Mesendoderm (in vitro differentiated cells): ENCODE data around the gene TRIM41. TPM values are rescaled to one million over a fixed set of nuclear protein-coding genes. Genes with fewer than 3 reads are reported as not detected.
"Not testable (repeated sequence)": the region's sequence is repeated elsewhere in the genome, so short reads cannot be mapped to it uniquely, and the experiment has no call there.

ENCODE experiments used
- DNase-seq: peaks from one replicate; pipeline ENCODE4 v3.0.0; 2013
- H2AK5ac ChIP-seq: 2 replicates; pipeline ENCODE4 v1.6.1; 2013; ENCODE audit warnings: low read length, inconsistent platforms
- H2BK120ac ChIP-seq: 2 replicates; pipeline ENCODE4 v1.6.1; 2013; ENCODE audit warnings: low read depth, mild to moderate bottlenecking, low read length, moderate library complexity, mixed read lengths
- H2BK15ac ChIP-seq: replicated peaks from 2 replicates; pipeline ENCODE4 v1.6.1; 2013; ENCODE audit warnings: low read depth, mild to moderate bottlenecking, moderate library complexity
- H2BK5ac ChIP-seq: 2 replicates; pipeline ENCODE4 v1.6.1; 2013; ENCODE audit warnings: low read length, inconsistent platforms
- H3K18ac ChIP-seq: 2 replicates; pipeline ENCODE4 v1.6.1; 2013; ENCODE audit warnings: mild to moderate bottlenecking, low read length, mixed read lengths
- H3K23ac ChIP-seq: one replicate; pipeline ENCODE4 v1.6.1; 2013; ENCODE audit warnings: low read length
- H3K27ac ChIP-seq: 2 replicates; pipeline ENCODE4 v1.5.1; 2013; ENCODE audit warnings: low read depth, mild to moderate bottlenecking, inconsistent platforms, low read length, moderate library complexity
- H3K27me3 ChIP-seq: 2 replicates; pipeline ENCODE4 v1.6.1; 2013; ENCODE audit warnings: low read length, control low read depth, mild to moderate bottlenecking, inconsistent platforms; ENCODE audit not compliant: insufficient read depth, poor library complexity
- H3K36me3 ChIP-seq: 2 replicates; pipeline ENCODE4 v1.6.1; 2013; ENCODE audit warnings: low read length, inconsistent platforms; ENCODE audit not compliant: control insufficient read depth, insufficient read depth
- H3K4ac ChIP-seq: one replicate; pipeline ENCODE4 v1.6.1; 2013; ENCODE audit warnings: low read depth, mild to moderate bottlenecking, low read length, moderate library complexity
- H3K4me1 ChIP-seq: 2 replicates; pipeline ENCODE4 v1.6.1; 2013; ENCODE audit warnings: low read depth, low read length, inconsistent platforms; ENCODE audit not compliant: control insufficient read depth
- H3K4me2 ChIP-seq: 2 replicates; pipeline ENCODE4 v1.6.1; 2013; ENCODE audit warnings: low read length
- H3K4me3 ChIP-seq: 2 replicates; pipeline ENCODE4 v1.5.1; 2013; ENCODE audit warnings: mild to moderate bottlenecking, low read length
- H3K56ac ChIP-seq: one replicate; pipeline ENCODE4 v1.6.1; 2013; ENCODE audit warnings: low read length
- H3K79me1 ChIP-seq: 2 replicates; pipeline ENCODE4 v1.6.1; 2013; ENCODE audit warnings: low read length, inconsistent platforms
- H3K79me2 ChIP-seq: 2 replicates; pipeline ENCODE4 v1.6.1; 2013; ENCODE audit warnings: mild to moderate bottlenecking, low read length; ENCODE audit not compliant: control insufficient read depth, insufficient read depth
- H3K9ac ChIP-seq: 2 replicates; pipeline ENCODE4 v1.6.1; 2013; ENCODE audit warnings: low read length, inconsistent platforms
- H4K5ac ChIP-seq: one replicate; pipeline ENCODE4 v1.6.1; 2013; ENCODE audit warnings: low read length
- H4K8ac ChIP-seq: one replicate; pipeline ENCODE4 v1.6.1; 2013; ENCODE audit warnings: low read depth, mild to moderate bottlenecking, control low read depth, low read length, moderate library complexity
- WGBS: extraction: QIAGEN DNeasy Blood & Tissue Kit; methylation state at CpG from one replicate; pipeline ENCODE4 v1.1.7; 2013; ENCODE audit warnings: low lambda C conversion rate, missing lambda C conversion rate; ENCODE audit not compliant: insufficient coverage; ENCODE audit errors: extremely low coverage; 5-methylcytosine and 5-hydroxymethylcytosine counted together
- small RNA-seq: library from polyadenylated mRNA; stranded (forward); fragments of <200 nt; extraction: miRNeasy Mini kit (QIAGEN cat#:217004); gene quantifications from one replicate; pipeline ENCODE3, GENCODE V24; 2013; ENCODE audit not compliant: insufficient read depth

TRIM41 gene

DNA sequence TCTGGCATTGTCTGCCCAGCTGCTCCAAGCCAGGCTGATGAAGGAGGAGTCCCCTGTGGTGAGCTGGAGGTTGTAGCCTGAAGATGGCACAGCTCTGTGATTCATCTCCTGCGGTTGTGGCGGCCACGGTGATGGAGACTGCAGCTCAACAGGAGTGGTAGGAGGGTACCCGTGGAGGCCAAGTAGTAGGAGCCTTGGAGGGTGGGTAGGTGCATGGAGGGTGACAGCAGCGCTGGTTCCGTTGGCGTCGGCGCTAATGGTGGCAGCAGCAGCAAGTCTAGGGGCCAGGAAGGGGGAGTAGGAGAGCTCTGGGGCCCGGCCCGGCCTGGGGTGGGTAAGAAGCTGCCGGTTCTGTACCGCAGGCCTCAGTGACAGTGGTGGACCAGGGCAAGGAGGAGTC is 60.3 kb downstream of the TRIM41 start:
- Histone ChIP-seq H2BK15ac (no peak overlapping the region), H4K8ac (no peak overlapping the region), H3K4me2 (no peak overlapping the region), H3K27me3 (no peaks in the 10 kb centered on the region), H3K79me2 (peaks cover 11% of the 10 kb centered on the region), H2AK5ac (no peak overlapping the region), H2BK120ac (no peak overlapping the region), H3K56ac (no peak overlapping the region), H3K4me3 (no peak overlapping the region), H4K5ac (no peak overlapping the region), H3K4ac (no peak overlapping the region), H3K36me3 (no peaks in the 10 kb centered on the region), H3K27ac (no peak overlapping the region), H3K18ac (no peak overlapping the region), H2BK5ac (no peak overlapping the region), H3K9ac (no peak overlapping the region), H3K23ac (no peak overlapping the region), H3K79me1 (peaks cover 5% of the 10 kb centered on the region), H3K4me1 (no peaks in the 10 kb centered on the region)
- DNase-seq: no peak
- no CpG with 5 or more reads among the region's 13 CpGs for WGBS

DNA sequence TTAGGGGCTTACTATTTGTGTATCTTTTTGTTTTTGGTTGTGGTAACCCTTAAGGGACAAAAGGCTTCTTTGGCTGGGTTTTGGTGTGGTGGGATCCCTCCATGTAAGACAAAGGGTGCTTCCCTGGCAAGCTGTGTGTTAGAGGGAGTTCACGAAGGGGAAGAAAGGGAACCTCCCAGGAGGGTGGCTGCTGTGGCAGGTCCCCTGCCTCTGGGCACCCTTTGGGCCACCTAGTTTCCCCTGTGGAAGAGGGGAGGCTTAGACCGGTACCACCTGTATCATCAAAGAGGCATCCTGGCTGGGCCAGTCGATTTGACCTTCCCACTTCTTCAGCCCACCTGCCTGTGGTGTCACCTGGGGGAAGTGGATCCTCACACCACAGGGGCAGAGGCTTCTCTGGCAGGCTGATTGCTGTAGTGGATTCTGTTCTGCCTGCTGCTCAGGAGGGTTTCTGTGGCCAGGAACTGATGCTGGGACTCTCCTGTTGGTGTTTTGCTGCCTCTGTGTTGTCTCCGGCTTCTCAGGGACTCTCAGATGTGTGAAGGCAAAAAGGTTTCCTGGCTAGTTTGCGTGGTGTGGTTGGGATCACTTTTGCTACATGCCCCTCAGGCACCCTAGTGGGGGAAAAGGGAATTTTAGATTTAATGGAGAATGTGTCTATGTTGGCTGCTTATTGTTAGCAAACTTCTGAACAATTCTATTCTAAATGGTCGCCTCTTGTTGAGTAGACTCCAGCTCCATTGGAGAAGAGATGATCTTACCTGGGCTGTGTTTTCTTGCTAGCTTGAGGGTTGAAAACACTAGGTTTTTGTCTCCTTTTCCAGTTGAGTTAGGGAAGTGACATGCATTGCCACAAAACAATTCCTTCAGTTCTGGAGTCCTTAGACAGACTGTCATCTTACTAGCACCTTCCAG is 61.0 kb downstream of the TRIM41 start:
- H3K18ac ChIP-seq, DNase-seq, H3K56ac ChIP-seq, H4K5ac ChIP-seq, H3K4me3 ChIP-seq, H2BK120ac ChIP-seq, H3K23ac ChIP-seq, H3K9ac ChIP-seq, H3K4me2 ChIP-seq, H3K4ac ChIP-seq, H2BK5ac ChIP-seq, H2BK15ac ChIP-seq, H2AK5ac ChIP-seq, H3K36me3 ChIP-seq, H3K79me1 ChIP-seq, H3K27ac ChIP-seq, H3K4me1 ChIP-seq, H4K8ac ChIP-seq, H3K27me3 ChIP-seq: not testable (repeated sequence)
- WGBS: no CpG with 5 or more reads among the region's 6 CpGs
- H3K79me2 ChIP-seq: peaks cover 11% of the 10 kb centered on the region

Small RNA genes lying within 50 kb of the gene (small RNA-seq; reads per million reads assigned to genes)
- gene MIR4638 (not detected), gene SNORD95 (not detected), gene SNORD96A (not detected)
